OCI-LY7 (cell line): ENCODE measurements around the gene AMIGO1. TPM values are rescaled to one million over a fixed set of nuclear protein-coding genes. Genes with fewer than 3 reads are reported as not detected.

Experiments used
- BruUV-seq: library from RNA; stranded (reverse); fragments of 400-500 nt; replicated peaks from 2 replicates; lab custom pipeline; 2021; lab: Mats Ljungman, UMichigan
- CTCF ChIA-PET: fragments of 300-600 bp; sonication (Branson Sonifier 250); formaldehyde crosslinking; loops from one replicate; lab custom pipeline; 2022; ENCODE audit warnings: antibody characterized with exemption; ENCODE audit not compliant: unreplicated experiment; lab: Charles Lee
- POLR2A ChIA-PET: fragments of 300-600 bp; sonication (Branson Sonifier 250); formaldehyde crosslinking; loops from one replicate; lab custom pipeline; 2022; ENCODE audit warnings: antibody characterized with exemption; lab: Charles Lee
- DNase-seq: peaks from one replicate; pipeline ENCODE4 v3.0.0-alpha.2; 2015; ENCODE audit warnings: low spot score
- H2AFZ ChIP-seq: fragments of 200-600 bp; sonication (generic), shearing (Covaris generic); 2 replicates; pipeline ENCODE4 v1.6.1; 2014; ENCODE audit warnings: mild to moderate bottlenecking, antibody characterized with exemption, low read length, moderate library complexity
- H3K27ac ChIP-seq: fragments of 200-600 bp; sonication (generic); 2 replicates; pipeline ENCODE4 v1.5.1; 2014; ENCODE audit warnings: mixed run types, low read depth, mild to moderate bottlenecking, moderate library complexity, low read length, inconsistent platforms; ENCODE audit not compliant: poor library complexity, severe bottlenecking
- H3K36me3 ChIP-seq: fragments of 200-600 bp; sonication (generic); 2 replicates; pipeline ENCODE4 v1.6.1; 2014; ENCODE audit warnings: mild to moderate bottlenecking, antibody characterized with exemption, low read length, moderate library complexity, mixed read lengths; ENCODE audit not compliant: insufficient read depth
- H3K4me1 ChIP-seq: fragments of 200-600 bp; sonication (generic); 2 replicates; pipeline ENCODE4 v1.5.1; 2014; ENCODE audit warnings: mild to moderate bottlenecking, low read length; ENCODE audit not compliant: insufficient read depth, poor library complexity, severe bottlenecking
- H3K4me2 ChIP-seq: fragments of 200-600 bp; sonication (generic); 2 replicates; pipeline ENCODE4 v1.6.1; 2014; ENCODE audit warnings: mild to moderate bottlenecking, low read length
- H3K4me3 ChIP-seq: fragments of 200-600 bp; sonication (generic); 2 replicates; pipeline ENCODE4 v1.5.1; 2014; ENCODE audit warnings: mild to moderate bottlenecking, low read depth, low read length; ENCODE audit not compliant: poor library complexity, severe bottlenecking
- H3K79me2 ChIP-seq: fragments of 200-600 bp; sonication (generic); 2 replicates; pipeline ENCODE4 v1.6.1; 2016; ENCODE audit warnings: low read depth, mild to moderate bottlenecking, low read length, moderate library complexity, mixed read lengths; ENCODE audit not compliant: insufficient read depth
- H3K9me2 ChIP-seq: fragments of 200-600 bp; sonication (generic); 2 replicates; pipeline ENCODE4 v1.6.1; 2016; ENCODE audit warnings: mild to moderate bottlenecking, low read length, mixed read lengths; ENCODE audit not compliant: insufficient read depth
- H3K9me3 ChIP-seq: fragments of 200-600 bp; sonication (generic); 2 replicates; pipeline ENCODE4 v1.6.1; 2014; ENCODE audit warnings: mild to moderate bottlenecking, mixed run types, low read length, mixed read lengths
- H4K20me1 ChIP-seq: fragments of 200-600 bp; sonication (generic); 2 replicates; pipeline ENCODE4 v1.6.1; 2014; ENCODE audit warnings: mild to moderate bottlenecking, antibody characterized with exemption, low read length, moderate library complexity, mixed read lengths; ENCODE audit not compliant: insufficient read depth
- EZH2phosphoT487 ChIP-seq: fragments of 200-600 bp; sonication (generic); IDR thresholded peaks from 2 replicates; pipeline ENCODE4 v1.6.1; 2018; ENCODE audit warnings: low read depth, borderline replicate concordance, mild to moderate bottlenecking, mixed run types, antibody characterized with exemption, low read length, moderate library complexity, mixed read lengths
- intact Hi-C: fragments of 100-400 bp; cut with micrococcal nuclease; formaldehyde crosslinking; loops from one replicate; pipeline ENCODE4 v1.10.0; 2022; ENCODE audit not compliant: unreplicated experiment
- total RNA-seq, 2 experiments: library from RNA; depleted of rRNA in 1 of 2; stranded (reverse); fragments of >200 nt in 1 of 2; shearing (Covaris generic) in 1 of 2; gene quantifications; 2 replicates each; pipeline ENCODE4 v1.2.3, GENCODE V29; 2014 to 2022
- TF ChIP-seq, protein P1 (sequence below): fragments of 200-600 bp; sonication (generic); conservative IDR thresholded peaks from 2 replicates; pipeline ENCODE4 v1.5.1; 2014; ENCODE audit warnings: mild to moderate bottlenecking, antibody characterized with exemption, low read length, moderate library complexity, mixed read lengths

AMIGO1 gene
- total RNA-seq, 2 experiments from 2014 or later = 0.15 to 0.16 TPM

DNA sequence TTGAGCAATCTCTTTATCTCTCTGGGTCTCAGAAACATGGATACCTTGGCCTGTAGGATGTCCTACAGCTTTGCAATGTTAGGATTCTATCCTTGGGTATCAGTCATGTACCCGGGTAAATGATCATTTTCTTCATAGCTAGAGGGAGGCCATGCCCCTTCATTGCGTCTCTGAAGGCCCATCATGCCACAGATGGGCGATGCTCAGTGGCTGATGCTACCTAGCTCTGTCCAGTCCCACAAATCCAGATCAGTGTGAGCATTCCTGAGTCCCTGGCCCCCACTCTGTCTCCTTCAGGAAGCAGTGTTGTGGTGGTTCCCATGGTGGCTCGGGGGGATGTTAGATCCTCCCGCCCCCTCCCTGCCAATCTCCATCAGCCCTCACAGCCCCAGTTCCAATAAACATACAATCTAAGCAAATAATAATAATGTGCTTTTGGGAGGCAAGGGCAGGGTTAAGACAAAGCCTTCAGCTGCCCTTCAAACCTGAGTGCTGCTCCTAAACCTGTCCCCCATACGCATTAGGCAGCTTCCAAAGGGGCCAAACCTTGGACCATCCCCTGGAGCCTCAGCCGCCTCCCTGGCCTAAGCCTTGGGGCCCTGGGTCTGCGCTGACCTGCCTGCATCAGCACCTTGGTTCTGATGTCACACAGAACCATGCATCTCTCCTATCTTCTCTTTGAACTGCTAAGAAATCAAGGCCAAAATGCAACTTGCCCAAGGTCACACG is 29.5 kb upstream of the AMIGO1 start:
- no peaks in the 10 kb centered on the region for H3K36me3 ChIP-seq
- POLR2A ChIA-PET = interaction anchor here (1.8 kb wide), 1 partner anchor 23 kb away, joined by 5 read pairs; no protein-coding TSS in a partner anchor
- no TSS peak for BruUV-seq

DNA sequence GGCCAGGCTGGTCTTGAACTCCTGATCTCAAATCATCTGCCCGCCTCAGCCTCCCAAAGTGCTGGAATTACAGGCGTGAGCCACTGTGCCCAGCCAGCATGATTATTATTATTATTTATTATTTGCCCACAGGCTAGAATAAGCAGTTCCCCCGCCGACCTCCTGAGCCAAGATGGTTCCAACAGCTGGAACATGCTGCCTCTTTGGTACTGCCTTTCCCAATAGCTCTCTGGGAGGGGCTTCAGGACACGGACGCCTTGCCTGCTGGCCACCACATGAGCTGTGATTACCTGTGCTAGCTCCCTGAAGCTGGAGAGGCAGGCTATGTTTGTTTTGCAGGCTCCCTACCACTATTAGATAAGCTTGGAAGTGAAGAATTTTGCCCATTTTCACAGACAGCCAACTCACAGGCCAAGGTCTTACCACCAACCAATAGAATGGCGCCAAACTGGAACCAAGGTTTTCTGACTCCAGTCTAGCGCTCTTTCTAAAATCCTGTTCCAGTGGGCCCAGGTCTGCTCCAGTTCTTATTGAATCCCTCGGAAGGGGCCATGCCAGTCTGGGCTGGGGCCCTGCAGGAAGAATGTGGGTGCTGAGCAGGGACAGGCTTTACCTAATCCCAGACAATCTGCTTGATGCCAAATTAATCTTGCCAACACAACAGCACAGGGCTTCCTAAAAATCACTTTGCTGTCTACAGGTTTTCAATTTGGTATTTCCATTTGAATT is 28.1 kb upstream of the AMIGO1 start:
- no peak overlapping the region for H3K4me3 ChIP-seq
- H3K9me3 ChIP-seq = no peaks in the 10 kb centered on the region
- CTCF ChIA-PET = no interaction called here
- no peaks in the 10 kb centered on the region for H4K20me1 ChIP-seq
- H3K36me3 ChIP-seq = no peaks in the 10 kb centered on the region
- no TSS peak for BruUV-seq
- no peak overlapping the region for H3K27ac ChIP-seq
- intact Hi-C loops = no loop called here
- POLR2A ChIA-PET = interaction anchor here (0.5 to 1.8 kb wide), 2 partner anchors 22 to 45 kb away, joined by 3 to 5 read pairs; no protein-coding TSS in a partner anchor
- H3K4me2 ChIP-seq = no peak overlapping the region
- H3K4me1 ChIP-seq = peaks cover 2% of the 10 kb centered on the region
- H3K79me2 ChIP-seq = no peaks in the 10 kb centered on the region
- no peak overlapping the region for H2AFZ ChIP-seq
- DNase-seq = no peak
- no peak for TF ChIP-seq EZH2phosphoT487
- TF ChIP-seq, protein P1, sequence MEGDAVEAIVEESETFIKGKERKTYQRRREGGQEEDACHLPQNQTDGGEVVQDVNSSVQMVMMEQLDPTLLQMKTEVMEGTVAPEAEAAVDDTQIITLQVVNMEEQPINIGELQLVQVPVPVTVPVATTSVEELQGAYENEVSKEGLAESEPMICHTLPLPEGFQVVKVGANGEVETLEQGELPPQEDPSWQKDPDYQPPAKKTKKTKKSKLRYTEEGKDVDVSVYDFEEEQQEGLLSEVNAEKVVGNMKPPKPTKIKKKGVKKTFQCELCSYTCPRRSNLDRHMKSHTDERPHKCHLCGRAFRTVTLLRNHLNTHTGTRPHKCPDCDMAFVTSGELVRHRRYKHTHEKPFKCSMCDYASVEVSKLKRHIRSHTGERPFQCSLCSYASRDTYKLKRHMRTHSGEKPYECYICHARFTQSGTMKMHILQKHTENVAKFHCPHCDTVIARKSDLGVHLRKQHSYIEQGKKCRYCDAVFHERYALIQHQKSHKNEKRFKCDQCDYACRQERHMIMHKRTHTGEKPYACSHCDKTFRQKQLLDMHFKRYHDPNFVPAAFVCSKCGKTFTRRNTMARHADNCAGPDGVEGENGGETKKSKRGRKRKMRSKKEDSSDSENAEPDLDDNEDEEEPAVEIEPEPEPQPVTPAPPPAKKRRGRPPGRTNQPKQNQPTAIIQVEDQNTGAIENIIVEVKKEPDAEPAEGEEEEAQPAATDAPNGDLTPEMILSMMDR = no peak
- H3K9me2 ChIP-seq = no peaks in the 10 kb centered on the region

More for the DNA sequence above, 29.5 kb upstream of the AMIGO1 start:
- TF ChIP-seq, protein P1 = no peak
- no peak for TF ChIP-seq EZH2phosphoT487
- CTCF ChIA-PET = interaction anchor here (0.6 kb wide), 1 partner anchor 343 kb away, joined by 3 read pairs; no protein-coding TSS in a partner anchor
- Histone ChIP-seq H3K4me2 (no peak overlapping the region), H3K9me3 (no peaks in the 10 kb centered on the region), H4K20me1 (no peaks in the 10 kb centered on the region), H2AFZ (no peak overlapping the region), H3K27ac (no peak overlapping the region), H3K4me1 (no peaks in the 10 kb centered on the region), H3K4me3 (no peak overlapping the region), H3K9me2 (no peaks in the 10 kb centered on the region), H3K79me2 (no peaks in the 10 kb centered on the region)
- intact Hi-C loops = no loop called here
- no peak for DNase-seq
